H9 (cell line): ENCODE measurements around the gene KCNA4. TPM values are rescaled to one million over a fixed set of nuclear protein-coding genes. Genes with fewer than 3 reads are reported as not detected.

ENCODE experiments used
- DNase-seq: peaks from one replicate; pipeline ENCODE4 v3.0.0-alpha.2; 2017
- H2AFZ ChIP-seq: one replicate; pipeline ENCODE4 v1.6.1; 2013; ENCODE audit warnings: mild to moderate bottlenecking, low read length, control low read depth, moderate library complexity
- H2AK5ac ChIP-seq: 2 replicates; pipeline ENCODE4 v1.6.1; 2013; ENCODE audit warnings: low read length, control low read depth, mixed read lengths; ENCODE audit not compliant: insufficient read length
- H2BK120ac ChIP-seq: one replicate; pipeline ENCODE4 v1.6.1; 2013; ENCODE audit warnings: low read depth, mild to moderate bottlenecking, low read length, control low read depth, inconsistent platforms; ENCODE audit not compliant: poor library complexity, severe bottlenecking
- H2BK12ac ChIP-seq: 2 replicates; pipeline ENCODE4 v1.6.1; 2013; ENCODE audit warnings: low read length, control low read depth, mixed read lengths, low read depth; ENCODE audit not compliant: insufficient read length
- H2BK15ac ChIP-seq: 2 replicates; pipeline ENCODE4 v1.6.1; 2013; ENCODE audit warnings: low read depth, low read length, control low read depth
- H2BK20ac ChIP-seq: one replicate; pipeline ENCODE4 v1.6.1; 2013; ENCODE audit warnings: low read depth, mild to moderate bottlenecking, low read length, control low read depth, inconsistent platforms; ENCODE audit not compliant: poor library complexity, severe bottlenecking
- H2BK5ac ChIP-seq: 2 replicates; pipeline ENCODE4 v1.6.1; 2013; ENCODE audit warnings: low read length, control low read depth, mixed read lengths; ENCODE audit not compliant: insufficient read length
- H3K14ac ChIP-seq: 2 replicates; pipeline ENCODE4 v1.6.1; 2013; ENCODE audit warnings: low read length, control low read depth; ENCODE audit not compliant: insufficient read depth
- H3K18ac ChIP-seq: 2 replicates; pipeline ENCODE4 v1.6.1; 2013; ENCODE audit warnings: low read depth, mild to moderate bottlenecking, mixed read lengths, low read length, control low read depth; ENCODE audit not compliant: insufficient read length
- H3K23ac ChIP-seq: 2 replicates; pipeline ENCODE4 v1.6.1; 2013; ENCODE audit warnings: low read length, control low read depth, mixed read lengths, low read depth; ENCODE audit not compliant: insufficient read length
- H3K23me2 ChIP-seq: 2 replicates; pipeline ENCODE4 v1.6.1; 2013; ENCODE audit warnings: low read depth, mild to moderate bottlenecking, mixed read lengths, low read length, control low read depth; ENCODE audit not compliant: insufficient read length, poor library complexity, severe bottlenecking
- H3K27ac ChIP-seq: 2 replicates; pipeline ENCODE4 v1.5.1; 2013; ENCODE audit warnings: low read length, control low read depth, mixed read lengths, low read depth; ENCODE audit not compliant: insufficient read length
- H3K27me3 ChIP-seq: 2 replicates; pipeline ENCODE4 v1.6.1; 2013; ENCODE audit warnings: low read length, control low read depth, inconsistent platforms; ENCODE audit not compliant: insufficient read depth
- H3K4ac ChIP-seq: 2 replicates; pipeline ENCODE4 v1.6.1; 2013; ENCODE audit warnings: low read depth, mild to moderate bottlenecking, control low read depth, inconsistent platforms, low read length, moderate library complexity
- H3K4me1 ChIP-seq: 2 replicates; pipeline ENCODE4 v1.6.1; 2013; ENCODE audit warnings: low read length, control low read depth, inconsistent platforms; ENCODE audit not compliant: insufficient read depth
- H3K4me2 ChIP-seq: 2 replicates; pipeline ENCODE4 v1.6.1; 2013; ENCODE audit warnings: low read length, control low read depth, mixed read lengths; ENCODE audit not compliant: insufficient read length, insufficient read depth
- H3K56ac ChIP-seq: 2 replicates; pipeline ENCODE4 v1.6.1; 2013; ENCODE audit warnings: low read depth, mild to moderate bottlenecking, mixed read lengths, low read length, control low read depth; ENCODE audit not compliant: insufficient read length
- H3K79me1 ChIP-seq: 2 replicates; pipeline ENCODE4 v1.6.1; 2013; ENCODE audit warnings: low read depth, mild to moderate bottlenecking, moderate library complexity, low read length, control low read depth, inconsistent platforms; ENCODE audit not compliant: insufficient read depth, poor library complexity, severe bottlenecking
- H3K79me2 ChIP-seq: 2 replicates; pipeline ENCODE4 v1.6.1; 2013; ENCODE audit warnings: low read length, control low read depth, inconsistent platforms; ENCODE audit not compliant: insufficient read depth
- H3K9ac ChIP-seq: 2 replicates; pipeline ENCODE4 v1.6.1; 2013; ENCODE audit warnings: low read length, control low read depth, mixed read lengths; ENCODE audit not compliant: insufficient read length; ENCODE audit errors: extremely low read depth
- H3K9me3 ChIP-seq: one replicate; pipeline ENCODE4 v1.6.1; 2013; ENCODE audit warnings: low read depth, low read length, inconsistent platforms; ENCODE audit not compliant: control insufficient read depth
- H3T11ph ChIP-seq: one replicate; pipeline ENCODE4 v1.6.1; 2013; ENCODE audit warnings: mild to moderate bottlenecking, low read length, control low read depth, inconsistent platforms
- H4K20me1 ChIP-seq: one replicate; pipeline ENCODE4 v1.6.1; 2013; ENCODE audit not compliant: control insufficient read depth, insufficient read length, insufficient read depth
- H4K5ac ChIP-seq: 2 replicates; pipeline ENCODE4 v1.6.1; 2013; ENCODE audit warnings: low read depth, mild to moderate bottlenecking, mixed read lengths, low read length, control low read depth; ENCODE audit not compliant: insufficient read length
- H4K8ac ChIP-seq: replicated peaks from 2 replicates; pipeline ENCODE4 v1.6.1; 2013; ENCODE audit warnings: low read length, control low read depth, mixed read lengths, low read depth; ENCODE audit not compliant: insufficient read length
- H4K91ac ChIP-seq: 2 replicates; pipeline ENCODE4 v1.6.1; 2013; ENCODE audit warnings: low read depth, mild to moderate bottlenecking, moderate library complexity, mixed read lengths, low read length, control low read depth; ENCODE audit not compliant: insufficient read length
- H3K27ac Mint-ChIP-seq, 3 experiments: 2 replicates in 2 of 3; 3 replicates in 1 of 3; pipeline ENCODE4 v1.8.0; 2020 to 2021; ENCODE audit warnings: mixed read lengths in 3 of 3, mild to moderate bottlenecking in 1 of 3, moderate library complexity in 1 of 3
- H3K27me3 Mint-ChIP-seq: 2 replicates; pipeline ENCODE4 v1.8.0; 2021; ENCODE audit warnings: low read depth, mild to moderate bottlenecking, moderate library complexity, mixed read lengths
- H3K36me3 Mint-ChIP-seq, 3 experiments: 2 replicates in 2 of 3; 3 replicates in 1 of 3; pipeline ENCODE4 v1.8.0; 2020 to 2021; ENCODE audit warnings: low read depth in 3 of 3, mixed read lengths in 3 of 3; ENCODE audit not compliant: insufficient read depth in 1 of 3
- H3K4me1 Mint-ChIP-seq, 2 experiments: 2 replicates each; pipeline ENCODE4 v1.8.0; 2020; ENCODE audit warnings: mixed read lengths in 2 of 2
- H3K4me3 Mint-ChIP-seq, 2 experiments: 2 replicates in 1 of 2; 3 replicates in 1 of 2; pipeline ENCODE4 v1.8.0; 2020 to 2021; ENCODE audit warnings: mild to moderate bottlenecking in 2 of 2, mixed read lengths in 2 of 2, moderate library complexity in 1 of 2
- H3K9me3 Mint-ChIP-seq, 2 experiments: 2 replicates in 1 of 2; 3 replicates in 1 of 2; pipeline ENCODE4 v1.8.0; 2020; ENCODE audit warnings: mild to moderate bottlenecking in 2 of 2, mixed read lengths in 2 of 2, moderate library complexity in 1 of 2
- whole genome bisulfite sequencing: extraction: QIAGEN DNeasy Blood & Tissue Kit; methylation state at CpG from one replicate; pipeline ENCODE4 v1.1.7; 2013; ENCODE audit warnings: missing lambda C conversion rate, low lambda C conversion rate, mixed read lengths; ENCODE audit not compliant: insufficient read length; ENCODE audit errors: extremely low coverage; 5-methylcytosine and 5-hydroxymethylcytosine counted together
- total RNA-seq: library from RNA; stranded (reverse); gene quantifications from 2 replicates; pipeline ENCODE4 v1.2.1, GENCODE V29; 2021
- TF ChIP-seq, protein P1 (sequence below): fragments of 200-600 bp; sonication (generic); conservative IDR thresholded peaks from 3 replicates; pipeline ENCODE4 v1.8.0; 2021; ENCODE audit warnings: antibody characterized with exemption, mild to moderate bottlenecking

Gene KCNA4
- total RNA-seq, 1 experiment from 2014 or later, result not detected

DNA sequence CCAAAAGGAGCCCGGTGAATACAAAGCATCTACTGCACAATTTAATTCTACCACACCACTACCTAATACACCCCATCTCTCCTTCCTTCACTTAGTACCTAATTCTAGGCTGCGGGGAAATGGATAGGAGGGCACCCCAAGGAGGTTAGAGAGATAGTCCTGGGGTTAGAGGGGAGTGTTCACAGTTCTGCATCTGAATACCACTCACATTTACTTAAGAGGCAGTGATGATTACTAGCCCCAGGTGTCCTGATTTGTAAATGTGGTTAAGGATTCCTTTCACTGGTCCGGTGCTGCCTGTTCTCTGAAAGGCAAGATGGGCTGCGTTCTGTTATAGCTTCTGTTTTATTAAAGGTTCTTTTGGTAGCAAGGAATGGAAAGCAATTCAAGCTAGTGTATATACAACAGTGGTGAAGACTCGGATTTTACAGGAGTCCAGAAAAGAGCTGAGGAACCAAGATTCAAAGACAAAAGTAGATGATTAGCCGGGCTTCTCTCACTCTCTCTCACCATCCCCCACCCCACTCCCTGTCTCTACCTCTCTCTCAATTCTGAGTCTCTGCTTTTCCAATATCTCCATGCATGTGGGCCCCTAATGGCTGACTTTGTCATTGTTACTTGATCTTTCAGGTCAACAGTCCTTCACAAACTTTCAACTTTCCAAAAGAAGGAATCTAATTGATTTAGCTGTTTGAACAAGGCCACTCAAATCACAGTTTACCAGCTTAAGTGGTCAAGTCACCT, 8.7 kb upstream of the KCNA4 start:
- Histone ChIP-seq H3T11ph (no peak overlapping the region), H2AFZ (no peak overlapping the region), H3K23ac (no peak overlapping the region), H4K8ac (no peak overlapping the region), H3K4me1 (peaks cover 2% of the 10 kb centered on the region; the same call in 1 of the 2 replicates), H4K91ac (no peak overlapping the region), H3K27ac (no peak overlapping the region), H3K4ac (no peak overlapping the region), H3K79me2 (no peaks in the 10 kb centered on the region), H4K5ac (no peak overlapping the region), H3K23me2 (no peaks in the 10 kb centered on the region), H2BK120ac (no peak overlapping the region), H2BK20ac (no peak overlapping the region), H2AK5ac (no peak overlapping the region), H2BK15ac (no peak overlapping the region), H2BK5ac (no peak overlapping the region), H2BK12ac (no peak overlapping the region), H3K27me3 (peaks cover 66% of the 10 kb centered on the region), H3K56ac (no peak overlapping the region), H3K9ac (no peak overlapping the region), H3K4me2 (peak overlapping the region; percentile 55), H4K20me1 (no peaks in the 10 kb centered on the region), H3K18ac (no peak overlapping the region), H3K9me3 (no peaks in the 10 kb centered on the region), H3K79me1 (no peaks in the 10 kb centered on the region), H3K14ac (no peak overlapping the region)
- DNase-seq, result peak; percentile 55
- TF ChIP-seq, protein P1, sequence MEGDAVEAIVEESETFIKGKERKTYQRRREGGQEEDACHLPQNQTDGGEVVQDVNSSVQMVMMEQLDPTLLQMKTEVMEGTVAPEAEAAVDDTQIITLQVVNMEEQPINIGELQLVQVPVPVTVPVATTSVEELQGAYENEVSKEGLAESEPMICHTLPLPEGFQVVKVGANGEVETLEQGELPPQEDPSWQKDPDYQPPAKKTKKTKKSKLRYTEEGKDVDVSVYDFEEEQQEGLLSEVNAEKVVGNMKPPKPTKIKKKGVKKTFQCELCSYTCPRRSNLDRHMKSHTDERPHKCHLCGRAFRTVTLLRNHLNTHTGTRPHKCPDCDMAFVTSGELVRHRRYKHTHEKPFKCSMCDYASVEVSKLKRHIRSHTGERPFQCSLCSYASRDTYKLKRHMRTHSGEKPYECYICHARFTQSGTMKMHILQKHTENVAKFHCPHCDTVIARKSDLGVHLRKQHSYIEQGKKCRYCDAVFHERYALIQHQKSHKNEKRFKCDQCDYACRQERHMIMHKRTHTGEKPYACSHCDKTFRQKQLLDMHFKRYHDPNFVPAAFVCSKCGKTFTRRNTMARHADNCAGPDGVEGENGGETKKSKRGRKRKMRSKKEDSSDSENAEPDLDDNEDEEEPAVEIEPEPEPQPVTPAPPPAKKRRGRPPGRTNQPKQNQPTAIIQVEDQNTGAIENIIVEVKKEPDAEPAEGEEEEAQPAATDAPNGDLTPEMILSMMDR, result no peak
- WGBS, result no CpG with 5 or more reads among the region's 6 CpGs
- H3K4me1 Mint-ChIP-seq, result peaks cover 15 to 16% of the 10 kb centered on the region in 2 experiments
- H3K36me3 Mint-ChIP-seq, result no peaks in the 10 kb centered on the region
- peak overlapping the region; percentile 9 to 70; a peak in 4 of 5 replicates for H3K4me3 Mint-ChIP-seq
- H3K27ac Mint-ChIP-seq, result no peak overlapping the region
- H3K9me3 Mint-ChIP-seq, result peaks cover 0 to 4% of the 10 kb centered on the region in 2 experiments; a peak in 1 of 5 replicates
- H3K27me3 Mint-ChIP-seq, result peaks cover 10% of the 10 kb centered on the region
